Keratinocyte (primary cell): ENCODE results near the gene FADS3. TPM values are rescaled to one million over a fixed set of nuclear protein-coding genes. Genes with fewer than 3 reads are reported as not detected.

Experiments used
- DNase-seq: peaks from one replicate; pipeline ENCODE4 v3.0.0-alpha.2; 2011; ENCODE audit warnings: low read depth, missing footprints, low spot score
- FAIRE-seq: peaks from 2 replicates; lab custom pipeline; 2011; peaks lifted over from hg19 to GRCh38; lab: Jason Lieb, UNC
- H2AFZ ChIP-seq: 2 replicates; pipeline ENCODE4 v1.6.0; 2012; ENCODE audit warnings: low read length, control low read depth, inconsistent platforms; ENCODE audit not compliant: control insufficient read depth
- H3K27ac ChIP-seq: 2 replicates; pipeline ENCODE4 v1.5.1; 2011; ENCODE audit warnings: low read length; ENCODE audit not compliant: control insufficient read depth, insufficient read depth
- H3K27me3 ChIP-seq: 3 replicates; pipeline ENCODE4 v1.6.0; 2011; ENCODE audit warnings: low read length; ENCODE audit not compliant: control insufficient read depth, insufficient read depth; ENCODE audit errors: extremely low read depth
- H3K36me3 ChIP-seq, 2 experiments: 2 replicates in 1 of 2; 3 replicates in 1 of 2; pipeline ENCODE4 v1.5.1; 2011; ENCODE audit warnings: low read length in 2 of 2, mild to moderate bottlenecking in 1 of 2; ENCODE audit not compliant: control insufficient read depth in 2 of 2, insufficient read depth in 2 of 2; ENCODE audit errors: extremely low read depth in 1 of 2
- H3K4me1 ChIP-seq: 3 replicates; pipeline ENCODE4 v1.5.1; 2011; ENCODE audit warnings: low read length; ENCODE audit not compliant: control insufficient read depth, insufficient read depth; ENCODE audit errors: extremely low read depth
- H3K4me2 ChIP-seq: 3 replicates; pipeline ENCODE4 v1.6.0; 2011; ENCODE audit warnings: low read depth, low read length; ENCODE audit not compliant: control insufficient read depth, insufficient read depth; ENCODE audit errors: extremely low read depth
- H3K4me3 ChIP-seq, 3 experiments: fragments of 200-600 bp in 1 of 3; sonication (generic) in 1 of 3; 2 replicates in 2 of 3; 3 replicates in 1 of 3; pipeline ENCODE4 v1.5.1; 2011 to 2016; ENCODE audit warnings: low read length in 3 of 3, mild to moderate bottlenecking in 3 of 3, control low read depth in 2 of 3, inconsistent platforms in 1 of 3, low read depth in 1 of 3, mixed read lengths in 1 of 3, mixed run types in 1 of 3, moderate library complexity in 1 of 3; ENCODE audit not compliant: control insufficient read depth in 2 of 3, insufficient read depth in 2 of 3; ENCODE audit errors: extremely low read depth in 1 of 3
- H3K79me2 ChIP-seq: 2 replicates; pipeline ENCODE4 v1.6.0; 2012; ENCODE audit warnings: low read length; ENCODE audit not compliant: control insufficient read depth, insufficient read depth
- H3K9ac ChIP-seq: 3 replicates; pipeline ENCODE4 v1.6.0; 2011; ENCODE audit warnings: low read length; ENCODE audit not compliant: control insufficient read depth, insufficient read depth; ENCODE audit errors: extremely low read depth
- H3K9me1 ChIP-seq: 3 replicates; pipeline ENCODE4 v1.6.0; 2011; ENCODE audit warnings: low read length; ENCODE audit not compliant: control insufficient read depth, insufficient read depth; ENCODE audit errors: extremely low read depth
- H3K9me3 ChIP-seq: 2 replicates; pipeline ENCODE4 v1.5.1; 2012; ENCODE audit warnings: low read depth, low read length; ENCODE audit not compliant: control insufficient read depth
- H4K20me1 ChIP-seq: 3 replicates; pipeline ENCODE4 v1.6.0; 2011; ENCODE audit warnings: low read length; ENCODE audit not compliant: control insufficient read depth, insufficient read depth; ENCODE audit errors: extremely low read depth
- EZH2 ChIP-seq: IDR thresholded peaks from one replicate; pipeline ENCODE4 v1.6.1; 2012; ENCODE audit warnings: inconsistent platforms, mild to moderate bottlenecking, low read length, moderate library complexity
- dilution Hi-C: fragments of 300-500 bp; cut with MboI; formaldehyde crosslinking; loops from one replicate; pipeline ENCODE4 v1.7.0; 2020; ENCODE audit warnings: low sequenced_read_pairs; ENCODE audit not compliant: extremely low pct_ligation_motif_present
- polyA plus RNA-seq, 5 experiments: library from polyadenylated mRNA; depleted of rRNA in 3 of 5; stranded (reverse) in 3 of 5; stranded (forward) in 1 of 5; unstranded in 1 of 5; fragments of >200 nt; gene quantifications; 1 replicate in 1 of 5; 2 replicates in 3 of 5; 3 replicates in 1 of 5; pipeline versions ENCODE4 v1.2.1 to v1.2.3, GENCODE V29; 2011 to 2012; ENCODE audit warnings: missing spikeins in 2 of 5, low read depth in 1 of 5, low replicate concordance in 1 of 5
- TF ChIP-seq, protein P1 (sequence below), 3 experiments: IDR thresholded peaks in 1 of 3; conservative IDR thresholded peaks in 1 of 3; optimal IDR thresholded peaks in 1 of 3; 2 replicates in 2 of 3; 3 replicates in 1 of 3; pipeline versions ENCODE3 to v1.5.1; 2011; ENCODE audit warnings: low read length in 3 of 3, mild to moderate bottlenecking in 3 of 3, moderate library complexity in 2 of 3, control low read depth in 1 of 3, inconsistent platforms in 1 of 3; ENCODE audit not compliant: insufficient read depth in 2 of 3; ENCODE audit errors: extremely low read depth in 1 of 3

Gene FADS3
- polyA plus RNA-seq, 1 donor (not counting 4 experiments of a cell fraction or from before 2014, with no cell fraction given), result 33.9 TPM

DNA sequence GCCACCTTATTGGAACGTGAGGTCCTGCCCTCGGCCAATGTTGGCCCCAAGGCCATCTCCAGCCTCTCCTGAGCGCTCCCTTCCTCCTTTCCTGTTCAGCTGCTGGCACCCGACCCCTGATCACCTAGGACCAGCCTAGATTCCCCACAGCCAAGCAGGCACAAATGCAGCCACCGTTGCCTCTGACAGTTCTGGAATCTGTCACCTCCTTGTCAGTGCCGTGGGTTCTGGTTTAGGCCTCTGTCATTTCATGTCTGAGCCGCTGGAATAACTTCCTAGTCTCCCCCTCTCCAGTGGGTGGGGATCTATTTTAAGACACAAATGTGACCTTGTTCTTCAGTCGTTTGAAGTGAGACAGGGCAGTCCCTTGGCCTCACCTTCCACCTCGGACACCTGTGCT, 29.7 kb downstream of the FADS3 start:
- no peak overlapping the region for H3K4me3 ChIP-seq
- H2AFZ ChIP-seq, result no peak overlapping the region
- no peaks in the 10 kb centered on the region for H3K79me2 ChIP-seq
- H3K9me1 ChIP-seq, result no peaks in the 10 kb centered on the region
- H3K27me3 ChIP-seq, result no peaks in the 10 kb centered on the region
- H3K9me3 ChIP-seq, result no peaks in the 10 kb centered on the region
- TF ChIP-seq EZH2, result no peak
- TF ChIP-seq, protein P1, sequence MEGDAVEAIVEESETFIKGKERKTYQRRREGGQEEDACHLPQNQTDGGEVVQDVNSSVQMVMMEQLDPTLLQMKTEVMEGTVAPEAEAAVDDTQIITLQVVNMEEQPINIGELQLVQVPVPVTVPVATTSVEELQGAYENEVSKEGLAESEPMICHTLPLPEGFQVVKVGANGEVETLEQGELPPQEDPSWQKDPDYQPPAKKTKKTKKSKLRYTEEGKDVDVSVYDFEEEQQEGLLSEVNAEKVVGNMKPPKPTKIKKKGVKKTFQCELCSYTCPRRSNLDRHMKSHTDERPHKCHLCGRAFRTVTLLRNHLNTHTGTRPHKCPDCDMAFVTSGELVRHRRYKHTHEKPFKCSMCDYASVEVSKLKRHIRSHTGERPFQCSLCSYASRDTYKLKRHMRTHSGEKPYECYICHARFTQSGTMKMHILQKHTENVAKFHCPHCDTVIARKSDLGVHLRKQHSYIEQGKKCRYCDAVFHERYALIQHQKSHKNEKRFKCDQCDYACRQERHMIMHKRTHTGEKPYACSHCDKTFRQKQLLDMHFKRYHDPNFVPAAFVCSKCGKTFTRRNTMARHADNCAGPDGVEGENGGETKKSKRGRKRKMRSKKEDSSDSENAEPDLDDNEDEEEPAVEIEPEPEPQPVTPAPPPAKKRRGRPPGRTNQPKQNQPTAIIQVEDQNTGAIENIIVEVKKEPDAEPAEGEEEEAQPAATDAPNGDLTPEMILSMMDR (optimal IDR thresholded peaks at IDR 0.05 in 1 of 3, IDR thresholded peaks at IDR 0.05 in 1 of 3, conservative IDR thresholded peaks at IDR 0.05 in 1 of 3; ENCODE audit: extremely low read depth in 1 of 3, insufficient read depth in 2 of 3, low read length in 3 of 3), result no peak
- H3K36me3 ChIP-seq, result peaks cover 17 to 33% of the 10 kb centered on the region in 2 experiments
- no peak overlapping the region for H3K9ac ChIP-seq
- FAIRE-seq (no peak), DNase-seq (no peak)
- H3K4me1 ChIP-seq, result peaks cover 11% of the 10 kb centered on the region
- dilution Hi-C loops, result no loop called here
- H4K20me1 ChIP-seq, result peaks cover 3% of the 10 kb centered on the region
- H3K27ac ChIP-seq, result no peak overlapping the region
- no peak overlapping the region for H3K4me2 ChIP-seq

DNA sequence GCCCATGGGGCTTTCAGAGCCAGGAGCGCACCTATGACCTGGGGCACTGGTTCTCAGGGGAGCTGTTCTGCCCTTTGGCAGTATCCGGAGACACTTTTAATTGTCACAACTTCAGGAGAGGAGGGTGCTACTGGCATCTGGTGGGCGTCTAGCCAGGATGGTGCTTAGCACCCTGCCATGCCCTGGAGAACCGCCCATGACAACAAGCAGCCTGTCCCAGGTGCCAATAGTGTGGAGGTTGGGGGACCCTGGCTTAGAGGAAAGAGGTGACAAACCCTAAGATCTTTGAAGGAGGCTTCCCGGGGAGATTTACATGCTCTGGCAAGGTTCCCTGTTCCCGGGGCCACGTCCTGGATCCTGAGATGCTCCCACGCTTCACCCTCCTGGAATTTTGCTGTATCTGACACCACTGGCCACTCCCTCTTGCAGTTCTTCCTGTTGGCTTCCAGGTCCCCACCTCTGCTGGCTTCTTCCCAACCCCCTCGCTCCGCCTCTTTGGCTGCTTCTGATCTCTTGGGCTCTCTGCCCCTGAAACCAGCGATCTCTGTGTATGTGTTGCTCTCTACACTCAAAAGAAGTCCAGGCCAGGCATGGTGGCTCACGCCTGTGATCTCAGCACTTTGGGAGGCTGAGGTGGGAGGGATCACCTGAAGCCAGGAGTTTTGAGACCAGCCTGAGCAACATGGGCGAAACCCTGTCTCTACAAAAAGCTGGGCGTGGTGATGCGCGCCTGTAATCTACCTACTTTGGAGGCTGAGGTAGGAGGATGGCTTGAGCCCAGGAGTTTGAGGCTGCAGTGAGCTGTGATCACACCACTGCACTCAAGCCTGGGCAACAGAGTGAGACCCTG, 31.1 kb downstream of the FADS3 start:
- Histone ChIP-seq H3K27ac (no peak overlapping the region), H3K4me3 (no peak overlapping the region), H4K20me1 (peaks cover 3% of the 10 kb centered on the region), H3K9me1 (no peaks in the 10 kb centered on the region), H3K9me3 (no peaks in the 10 kb centered on the region), H3K79me2 (no peaks in the 10 kb centered on the region), H3K4me1 (peaks cover 6% of the 10 kb centered on the region), H3K36me3 (peaks cover 20 to 33% of the 10 kb centered on the region in 2 experiments), H3K4me2 (no peak overlapping the region), H2AFZ (no peak overlapping the region), H3K27me3 (no peaks in the 10 kb centered on the region), H3K9ac (no peak overlapping the region)
- FAIRE-seq (no peak), DNase-seq (peak; percentile 11)
- TF ChIP-seq EZH2, result no peak
- TF ChIP-seq, protein P1 (optimal IDR thresholded peaks at IDR 0.05 in 1 of 3, IDR thresholded peaks at IDR 0.05 in 1 of 3, conservative IDR thresholded peaks at IDR 0.05 in 1 of 3; ENCODE audit: extremely low read depth in 1 of 3, insufficient read depth in 2 of 3, low read length in 3 of 3), result no peak
- dilution Hi-C loops, result no loop called here
